Measurements from ENCODE around the gene TFPI.

- TF ChIP-seq POLR2A (IDR thresholded peaks at IDR 0.05; ENCODE audit: borderline replicate concordance, extremely low read depth, insufficient read depth, insufficient read length) (no peak), YY1 (IDR thresholded peaks at IDR 0.05; ENCODE audit: extremely low read depth, insufficient replicate concordance, low read depth, low read length) (no peak), MAX (IDR thresholded peaks at IDR 0.05) (no peak), CTCF (IDR thresholded peaks at IDR 0.05 in 2 of 3, conservative IDR thresholded peaks at IDR 0.05 in 1 of 3; ENCODE audit: borderline replicate concordance in 1 of 3, insufficient read depth in 1 of 3, low read depth in 2 of 3, low read length in 2 of 3) (no peak)
These were observed 12.9 kb upstream of the TFPI start for GRCh38 chr2:187567126-187567525.

Data from HCT116 (cell line).